ENCODE measurements around the gene ZNF862.

DNA sequence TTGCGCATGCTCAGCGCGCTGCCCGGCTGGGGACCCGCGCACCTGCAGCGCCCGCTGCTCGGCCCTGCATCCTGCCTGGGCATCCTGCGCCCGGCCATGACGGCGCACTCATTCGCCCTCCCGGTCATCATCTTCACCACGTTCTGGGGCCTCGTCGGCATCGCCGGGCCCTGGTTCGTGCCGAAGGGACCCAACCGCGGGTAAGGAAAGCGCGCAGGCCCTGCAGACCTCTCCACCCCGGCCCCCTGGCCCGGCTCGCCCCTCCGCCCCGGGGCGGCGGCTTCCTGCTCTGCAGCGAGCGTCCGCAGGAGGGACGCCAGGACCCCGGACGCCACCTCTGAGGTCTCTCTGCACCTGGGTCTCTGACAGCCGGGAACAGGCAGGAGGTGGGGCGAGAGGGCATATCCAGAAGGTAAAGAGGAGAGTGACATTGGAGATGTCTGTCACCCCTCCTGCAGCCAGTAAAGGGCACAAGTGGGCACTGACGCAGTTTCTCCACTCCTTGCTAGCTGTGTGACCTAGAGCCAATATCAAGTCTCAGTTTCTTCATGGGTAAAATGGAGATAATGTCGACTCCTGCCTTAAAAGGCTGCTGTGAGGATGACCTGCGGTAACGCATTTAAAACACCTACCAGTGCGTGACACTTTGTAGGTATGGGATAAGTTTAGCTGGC is 35.9 kb downstream of the ZNF862 start:
- TF ChIP-seq, protein P1, sequence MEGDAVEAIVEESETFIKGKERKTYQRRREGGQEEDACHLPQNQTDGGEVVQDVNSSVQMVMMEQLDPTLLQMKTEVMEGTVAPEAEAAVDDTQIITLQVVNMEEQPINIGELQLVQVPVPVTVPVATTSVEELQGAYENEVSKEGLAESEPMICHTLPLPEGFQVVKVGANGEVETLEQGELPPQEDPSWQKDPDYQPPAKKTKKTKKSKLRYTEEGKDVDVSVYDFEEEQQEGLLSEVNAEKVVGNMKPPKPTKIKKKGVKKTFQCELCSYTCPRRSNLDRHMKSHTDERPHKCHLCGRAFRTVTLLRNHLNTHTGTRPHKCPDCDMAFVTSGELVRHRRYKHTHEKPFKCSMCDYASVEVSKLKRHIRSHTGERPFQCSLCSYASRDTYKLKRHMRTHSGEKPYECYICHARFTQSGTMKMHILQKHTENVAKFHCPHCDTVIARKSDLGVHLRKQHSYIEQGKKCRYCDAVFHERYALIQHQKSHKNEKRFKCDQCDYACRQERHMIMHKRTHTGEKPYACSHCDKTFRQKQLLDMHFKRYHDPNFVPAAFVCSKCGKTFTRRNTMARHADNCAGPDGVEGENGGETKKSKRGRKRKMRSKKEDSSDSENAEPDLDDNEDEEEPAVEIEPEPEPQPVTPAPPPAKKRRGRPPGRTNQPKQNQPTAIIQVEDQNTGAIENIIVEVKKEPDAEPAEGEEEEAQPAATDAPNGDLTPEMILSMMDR (conservative IDR thresholded peaks at IDR 0.05; ENCODE audit: low read depth in 2 of 2), result no peak
- TF ChIP-seq EZH2 (IDR thresholded peaks at IDR 0.05; ENCODE audit: low read depth, unreplicated experiment) (no peak), ZNF114 (CRISPR knock-in tag; IDR thresholded peaks at IDR 0.05) (no peak), CREB1 (CRISPR knock-in tag; IDR thresholded peaks at IDR 0.05; ENCODE audit: low read depth) (no peak), EZH2phosphoT487 (IDR thresholded peaks at IDR 0.05; ENCODE audit: unreplicated experiment) (no peak), POLR2AphosphoS5 (IDR thresholded peaks at IDR 0.05; ENCODE audit: low read depth) (peak; percentile 68), NANOG (IDR thresholded peaks at IDR 0.05; ENCODE audit: borderline replicate concordance) (no peak)
